HG02981 (cell line): Measurements from ENCODE around the gene DMAC2L.
"Not testable (repeated sequence)": the region's sequence is repeated elsewhere in the genome, so short reads cannot be mapped to it uniquely, and the experiment has no call there.

Source experiments
- ATAC-seq: cut with Tn5 transposase; IDR thresholded peaks from one replicate; pipeline ENCODE4 v1.9.1; 2021; ENCODE audit warnings: mild to moderate bottlenecking, moderate library complexity; ENCODE audit not compliant: unreplicated experiment

The DMAC2L gene

DNA sequence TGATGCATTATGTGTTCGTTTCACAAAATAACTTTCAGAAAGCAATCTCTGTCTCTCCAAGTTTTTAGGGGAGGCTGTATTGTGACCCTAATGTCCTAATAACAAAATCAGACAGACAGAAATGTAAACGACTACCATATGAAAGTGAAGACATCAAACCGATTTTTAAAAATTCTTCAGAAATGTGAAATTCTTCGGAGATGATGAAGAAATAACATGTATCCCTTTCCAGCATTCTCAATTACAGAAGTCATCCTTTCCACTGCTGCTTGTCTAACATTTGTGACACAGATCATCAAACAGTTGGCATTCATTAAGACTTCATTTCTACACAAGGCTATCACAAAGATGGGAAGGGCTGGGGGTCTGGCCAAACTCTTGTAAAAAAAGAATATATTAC is 41.0 kb downstream of the DMAC2L start:
- no peak for ATAC-seq

DNA sequence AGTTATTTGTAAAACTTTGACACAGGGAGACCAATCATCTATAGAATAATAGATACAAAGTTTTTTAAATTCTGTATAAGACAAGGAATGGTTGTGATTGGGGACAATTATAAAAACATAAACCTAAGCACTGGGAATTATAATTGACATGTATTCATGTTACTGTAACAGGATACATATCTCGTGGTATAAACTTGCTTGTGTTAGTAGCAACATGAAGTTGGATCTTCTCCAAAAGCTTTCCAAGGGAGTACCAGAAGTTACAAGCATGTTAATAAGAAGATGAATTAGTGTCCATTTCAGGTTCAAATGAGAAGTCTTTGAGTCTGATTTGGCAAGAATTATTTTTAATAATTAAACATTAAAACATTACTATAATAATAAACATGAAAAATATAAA is 42.4 kb downstream of the DMAC2L start:
- no peak for ATAC-seq

GRCh38 chr14:50355692-50356091 is 43.6 kb downstream of the DMAC2L start:
- ATAC-seq: no peak

DNA sequence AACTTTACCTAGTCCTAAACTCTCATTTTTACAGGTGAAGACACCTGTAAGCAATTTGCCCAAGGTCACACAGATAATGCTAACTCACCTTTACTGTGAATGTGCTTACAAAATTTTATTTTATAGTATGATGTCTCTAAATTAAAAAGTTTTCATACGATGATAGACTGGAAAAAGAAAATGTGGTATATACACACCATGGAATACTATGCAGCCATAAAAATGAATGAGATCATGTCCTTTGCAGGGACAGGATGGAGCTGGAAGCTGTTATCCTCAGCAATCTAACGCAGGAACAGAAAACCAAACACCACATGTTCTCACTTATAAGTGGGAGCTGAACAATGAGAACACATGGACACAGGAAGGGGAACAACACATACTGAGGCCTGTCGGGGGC is 44.2 kb downstream of the DMAC2L start:
- ATAC-seq: not testable (repeated sequence)

- no peak for ATAC-seq
Observed at GRCh38 chr14:50357124-50357523, 45.0 kb downstream of the DMAC2L start.

- ATAC-seq: no peak
Observed at GRCh38 chr14:50357753-50358395, 45.8 kb downstream of the DMAC2L start.

DNA sequence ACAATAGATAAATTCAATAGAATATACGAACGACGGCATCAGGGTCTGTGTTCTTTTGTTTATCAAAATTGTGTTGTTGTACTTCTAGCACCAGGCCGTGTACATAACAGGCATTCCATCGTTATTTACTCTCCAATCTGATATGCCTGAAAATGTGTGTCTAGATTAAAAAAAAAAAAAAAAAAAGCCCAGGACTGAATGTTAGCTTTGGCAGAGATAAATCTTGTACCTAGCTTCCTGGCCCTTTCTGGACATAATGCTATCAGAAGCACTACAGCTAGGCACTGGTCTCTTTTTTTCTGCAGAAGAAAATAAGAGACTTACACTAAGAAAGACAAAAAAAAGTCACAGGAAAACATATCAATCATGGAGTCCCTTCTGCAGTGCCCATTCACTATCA is 47.5 kb downstream of the DMAC2L start:
- ATAC-seq: no peak

- no peak for ATAC-seq
Observed at GRCh38 chr14:50360093-50360492, 48.0 kb downstream of the DMAC2L start.

GRCh38 chr14:50360851-50361250 is 48.7 kb downstream of the DMAC2L start:
- no peak for ATAC-seq

DNA sequence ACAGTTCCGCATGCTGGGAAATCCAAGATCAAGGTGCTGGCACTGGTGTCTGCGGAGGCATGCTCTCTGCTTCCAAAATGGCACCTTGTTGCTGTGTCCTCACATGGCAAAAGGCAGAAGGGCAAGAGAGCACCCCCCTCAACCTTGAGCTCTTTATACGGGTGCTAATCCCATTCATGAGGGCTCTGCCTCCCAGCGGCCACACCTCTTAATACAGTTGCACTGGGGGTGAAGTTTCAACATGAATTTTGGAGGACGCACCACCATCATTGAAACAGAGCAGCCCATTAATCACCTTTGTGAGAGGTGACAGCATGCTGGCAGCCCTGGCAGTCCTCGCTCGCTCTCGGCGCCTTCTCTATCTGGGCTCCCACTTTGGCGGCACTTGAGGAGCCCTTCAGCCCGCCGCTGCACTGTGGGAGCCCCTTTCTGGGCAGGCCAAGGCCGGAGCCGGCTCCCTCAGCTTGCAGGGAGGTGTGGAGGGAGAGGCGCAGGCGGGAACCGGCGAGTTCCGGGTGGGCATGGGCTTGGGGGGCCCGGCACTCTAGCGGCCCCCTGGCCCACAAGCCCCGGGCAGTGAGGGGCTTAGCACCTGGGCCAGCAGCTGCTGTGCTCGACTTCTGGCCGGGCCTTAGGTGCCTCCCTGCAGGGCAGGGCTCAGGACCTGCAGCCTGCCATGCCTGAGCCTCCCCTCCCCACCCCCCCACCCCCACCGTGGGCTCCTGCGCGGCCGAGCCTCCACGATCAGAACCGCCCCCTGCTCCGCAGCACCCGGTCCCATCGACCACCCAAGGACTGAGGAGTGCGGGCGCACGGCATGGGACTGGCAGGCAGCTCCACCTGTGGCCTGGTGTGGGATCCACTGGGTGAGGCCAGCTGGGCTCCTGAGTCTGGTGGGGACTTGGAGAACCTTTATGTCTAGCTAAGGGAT is 49.6 kb downstream of the DMAC2L start:
- not testable (repeated sequence) for ATAC-seq

DNA sequence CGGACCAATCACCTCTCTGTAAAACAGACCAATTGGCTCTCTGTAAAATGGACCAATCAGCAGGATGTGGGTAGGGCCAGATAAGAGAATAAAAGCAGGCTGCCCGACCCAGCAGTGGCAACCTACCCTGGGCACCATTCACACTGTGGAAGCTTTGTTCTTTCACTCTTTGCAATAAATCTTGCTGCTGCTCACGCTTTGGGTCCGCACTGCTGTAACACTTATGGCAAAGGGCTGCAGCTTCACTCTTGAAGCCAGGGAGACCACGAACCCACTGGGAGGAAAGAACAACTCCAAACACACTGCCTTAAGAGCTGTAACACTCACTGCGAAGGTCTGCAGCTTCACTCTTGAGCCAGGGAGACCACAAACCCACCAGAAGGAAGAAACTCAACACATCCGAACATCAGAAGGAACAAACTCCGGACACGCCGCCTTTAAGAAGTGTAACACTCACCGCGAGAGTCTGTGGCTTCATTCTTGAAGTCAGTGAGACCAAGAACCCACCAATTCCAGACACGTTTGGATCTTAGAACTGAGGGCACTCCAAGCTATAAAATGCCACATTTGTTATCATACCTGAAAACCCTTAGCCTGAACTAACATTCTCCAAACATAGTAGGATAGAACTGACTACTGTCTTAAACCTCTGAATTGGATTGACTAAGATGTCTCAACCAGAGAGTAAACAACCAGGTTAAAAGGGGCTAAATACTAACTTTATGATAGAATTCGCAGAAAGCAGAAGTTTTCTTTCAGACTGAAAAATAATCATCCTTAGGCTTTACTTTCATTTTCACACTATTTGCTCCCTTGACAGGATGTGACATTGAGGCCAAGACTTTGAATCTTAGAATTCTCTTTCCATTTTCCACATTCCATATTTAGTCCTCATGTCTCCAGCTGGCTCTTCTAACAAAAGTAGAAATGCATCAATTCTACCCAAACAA is 50.9 kb downstream of the DMAC2L start:
- peak; percentile 17 for ATAC-seq

DNA sequence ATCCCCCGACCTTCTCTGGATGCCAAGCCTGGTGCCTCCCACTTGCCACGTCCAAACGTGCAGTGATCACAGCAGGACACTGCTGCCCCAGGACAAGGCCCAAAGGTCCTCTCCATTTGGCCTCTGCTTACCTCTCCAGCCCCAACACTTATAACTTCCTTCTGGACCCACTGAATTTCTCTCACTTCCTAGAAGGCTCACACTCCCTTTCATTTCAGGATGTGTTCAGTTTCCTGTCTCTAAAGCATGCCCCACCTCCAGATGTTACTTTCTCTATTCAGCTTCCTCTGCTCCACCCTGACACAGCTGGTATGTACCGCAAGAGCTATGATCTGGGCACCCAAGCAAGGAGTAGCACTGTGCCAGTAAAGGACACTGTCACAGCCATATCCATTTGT is 51.6 kb downstream of the DMAC2L start:
- ATAC-seq: peak; percentile 97

- no peak for ATAC-seq
Observed at GRCh38 chr14:50364792-50365191, 52.7 kb downstream of the DMAC2L start.

DNA sequence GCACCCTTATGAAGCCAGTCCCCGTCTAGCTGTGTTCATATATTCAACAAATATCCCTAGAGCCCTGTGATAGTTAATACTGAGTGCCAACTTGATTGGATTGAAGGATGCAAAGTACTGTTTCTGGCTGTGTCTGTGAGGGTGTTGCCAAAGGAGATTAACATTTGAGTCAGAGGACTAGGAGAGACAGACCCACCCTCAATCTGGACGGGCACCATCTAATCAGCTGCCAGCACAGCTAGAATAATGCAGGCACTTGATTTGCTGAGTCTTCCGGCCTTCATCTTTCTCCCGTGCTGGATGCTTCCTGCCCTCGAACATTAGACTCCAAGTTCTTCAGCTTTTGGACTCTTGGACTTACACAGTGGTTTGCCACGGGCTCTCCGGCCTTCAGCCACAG is 53.4 kb downstream of the DMAC2L start:
- not testable (repeated sequence) for ATAC-seq

GRCh38 chr14:50366115-50366514 is 54.0 kb downstream of the DMAC2L start:
- no peak for ATAC-seq

- no peak for ATAC-seq
Observed at GRCh38 chr14:50366589-50366988, 54.5 kb downstream of the DMAC2L start.

DNA sequence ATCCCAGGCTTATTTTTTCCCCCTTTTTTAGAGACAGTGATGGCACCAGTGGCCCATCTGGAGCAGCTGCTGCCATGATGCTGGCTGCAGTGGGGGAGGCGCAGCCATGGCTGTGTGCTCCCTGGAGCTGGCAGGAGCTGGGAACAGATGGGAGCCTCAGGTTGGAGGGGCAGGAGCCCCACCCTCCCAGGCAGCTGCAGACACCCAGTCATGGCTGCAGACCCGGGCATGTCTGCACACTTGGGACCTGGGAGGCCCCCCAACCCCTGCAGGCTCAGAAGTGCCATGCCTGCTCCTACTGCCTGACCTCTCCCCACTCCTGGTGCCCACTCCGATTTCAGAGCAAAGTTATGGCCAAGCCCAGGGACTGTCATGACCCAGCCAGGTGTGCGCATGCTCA is 59.4 kb downstream of the DMAC2L start:
- ATAC-seq: no peak

GRCh38 chr14:50373959-50374358 is 61.8 kb downstream of the DMAC2L start:
- ATAC-seq: no peak

- no peak for ATAC-seq
Observed at GRCh38 chr14:50375760-50376159, 63.6 kb downstream of the DMAC2L start.
